Raji (cell line): ENCODE data around the gene NDP.

Source experiments
- POLR2A ChIP-seq: IDR thresholded peaks from 2 replicates; pipeline ENCODE4 v1.6.1; 2011; ENCODE audit warnings: low read depth, low read length, control low read depth; ENCODE audit not compliant: insufficient read depth

The NDP gene

GRCh38 chrX:43978226-43978625, 5.0 kb upstream of the NDP start:
- no peak for TF ChIP-seq POLR2A

- TF ChIP-seq POLR2A = no peak
Measured at GRCh38 chrX:43976205-43976604, 3.0 kb upstream of the NDP start.

- TF ChIP-seq POLR2A = no peak
Measured at GRCh38 chrX:43975796-43976195, 2.6 kb upstream of the NDP start.

GRCh38 chrX:43974741-43975465, 1.7 kb upstream of the NDP start:
- TF ChIP-seq POLR2A = no peak

- no peak for TF ChIP-seq POLR2A
Measured at GRCh38 chrX:43974100-43974475, 898 bp upstream of the NDP start.

GRCh38 chrX:43971966-43972961, 926 bp downstream of the NDP start:
- TF ChIP-seq POLR2A = no peak

- TF ChIP-seq POLR2A = no peak
Measured at GRCh38 chrX:43970528-43970927, 2.7 kb downstream of the NDP start.

GRCh38 chrX:43969504-43970501, 3.4 kb downstream of the NDP start:
- TF ChIP-seq POLR2A = no peak

- TF ChIP-seq POLR2A = no peak
Measured at GRCh38 chrX:43968359-43968781, 4.8 kb downstream of the NDP start.

- TF ChIP-seq POLR2A = no peak
Measured at GRCh38 chrX:43964936-43965335, 8.3 kb downstream of the NDP start.

GRCh38 chrX:43963726-43964125, 9.5 kb downstream of the NDP start:
- TF ChIP-seq POLR2A = no peak

- no peak for TF ChIP-seq POLR2A
Measured at GRCh38 chrX:43962636-43963035, 10.6 kb downstream of the NDP start.

- no peak for TF ChIP-seq POLR2A
Measured at GRCh38 chrX:43961699-43962098, 11.5 kb downstream of the NDP start.

- TF ChIP-seq POLR2A = no peak
Measured at GRCh38 chrX:43958529-43958928, 14.7 kb downstream of the NDP start.

GRCh38 chrX:43956034-43956433, 17.2 kb downstream of the NDP start:
- TF ChIP-seq POLR2A = no peak
